Mesendoderm (in vitro differentiated cells): ENCODE measurements around the gene FBXW12.

Experiments
- DNase-seq: peaks from one replicate; pipeline ENCODE4 v3.0.0; 2013
- H2AK5ac ChIP-seq: 2 replicates; pipeline ENCODE4 v1.6.1; 2013; ENCODE audit warnings: low read length, inconsistent platforms
- H2BK120ac ChIP-seq: 2 replicates; pipeline ENCODE4 v1.6.1; 2013; ENCODE audit warnings: low read depth, mild to moderate bottlenecking, low read length, moderate library complexity, mixed read lengths
- H2BK15ac ChIP-seq: replicated peaks from 2 replicates; pipeline ENCODE4 v1.6.1; 2013; ENCODE audit warnings: low read depth, mild to moderate bottlenecking, moderate library complexity
- H2BK5ac ChIP-seq: 2 replicates; pipeline ENCODE4 v1.6.1; 2013; ENCODE audit warnings: low read length, inconsistent platforms
- H3K18ac ChIP-seq: 2 replicates; pipeline ENCODE4 v1.6.1; 2013; ENCODE audit warnings: mild to moderate bottlenecking, low read length, mixed read lengths
- H3K23ac ChIP-seq: one replicate; pipeline ENCODE4 v1.6.1; 2013; ENCODE audit warnings: low read length
- H3K27ac ChIP-seq: 2 replicates; pipeline ENCODE4 v1.5.1; 2013; ENCODE audit warnings: low read depth, mild to moderate bottlenecking, inconsistent platforms, low read length, moderate library complexity
- H3K27me3 ChIP-seq: 2 replicates; pipeline ENCODE4 v1.6.1; 2013; ENCODE audit warnings: low read length, control low read depth, mild to moderate bottlenecking, inconsistent platforms; ENCODE audit not compliant: insufficient read depth, poor library complexity
- H3K36me3 ChIP-seq: 2 replicates; pipeline ENCODE4 v1.6.1; 2013; ENCODE audit warnings: low read length, inconsistent platforms; ENCODE audit not compliant: control insufficient read depth, insufficient read depth
- H3K4ac ChIP-seq: one replicate; pipeline ENCODE4 v1.6.1; 2013; ENCODE audit warnings: low read depth, mild to moderate bottlenecking, low read length, moderate library complexity
- H3K4me1 ChIP-seq: 2 replicates; pipeline ENCODE4 v1.6.1; 2013; ENCODE audit warnings: low read depth, low read length, inconsistent platforms; ENCODE audit not compliant: control insufficient read depth
- H3K4me2 ChIP-seq: 2 replicates; pipeline ENCODE4 v1.6.1; 2013; ENCODE audit warnings: low read length
- H3K4me3 ChIP-seq: 2 replicates; pipeline ENCODE4 v1.5.1; 2013; ENCODE audit warnings: mild to moderate bottlenecking, low read length
- H3K56ac ChIP-seq: one replicate; pipeline ENCODE4 v1.6.1; 2013; ENCODE audit warnings: low read length
- H3K79me1 ChIP-seq: 2 replicates; pipeline ENCODE4 v1.6.1; 2013; ENCODE audit warnings: low read length, inconsistent platforms
- H3K79me2 ChIP-seq: 2 replicates; pipeline ENCODE4 v1.6.1; 2013; ENCODE audit warnings: mild to moderate bottlenecking, low read length; ENCODE audit not compliant: control insufficient read depth, insufficient read depth
- H3K9ac ChIP-seq: 2 replicates; pipeline ENCODE4 v1.6.1; 2013; ENCODE audit warnings: low read length, inconsistent platforms
- H4K5ac ChIP-seq: one replicate; pipeline ENCODE4 v1.6.1; 2013; ENCODE audit warnings: low read length
- H4K8ac ChIP-seq: one replicate; pipeline ENCODE4 v1.6.1; 2013; ENCODE audit warnings: low read depth, mild to moderate bottlenecking, control low read depth, low read length, moderate library complexity
- WGBS: extraction: QIAGEN DNeasy Blood & Tissue Kit; methylation state at CpG from one replicate; pipeline ENCODE4 v1.1.7; 2013; ENCODE audit warnings: low lambda C conversion rate, missing lambda C conversion rate; ENCODE audit not compliant: insufficient coverage; ENCODE audit errors: extremely low coverage; 5-methylcytosine and 5-hydroxymethylcytosine counted together

The FBXW12 gene

GRCh38 chr3:48369693-48370332 lies 2.2 kb upstream of the FBXW12 start:
- Histone ChIP-seq H3K23ac (no peak overlapping the region), H2AK5ac (no peak overlapping the region), H2BK120ac (no peak overlapping the region), H4K5ac (no peak overlapping the region), H3K27ac (no peak overlapping the region), H3K4me2 (no peak overlapping the region), H3K36me3 (no peaks in the 10 kb centered on the region), H3K56ac (no peak overlapping the region), H2BK5ac (no peak overlapping the region), H3K4me1 (no peaks in the 10 kb centered on the region), H3K9ac (no peak overlapping the region), H3K4me3 (no peak overlapping the region), H3K27me3 (no peaks in the 10 kb centered on the region), H3K18ac (no peak overlapping the region), H3K4ac (no peak overlapping the region), H2BK15ac (no peak overlapping the region), H3K79me1 (no peaks in the 10 kb centered on the region), H4K8ac (no peak overlapping the region), H3K79me2 (no peaks in the 10 kb centered on the region)
- no peak for DNase-seq
- WGBS = no CpG with 5 or more reads among the region's 7 CpGs

- no peak overlapping the region for H3K4me3 ChIP-seq
- H3K27me3 ChIP-seq = no peaks in the 10 kb centered on the region
- no peak for DNase-seq
- no peaks in the 10 kb centered on the region for H3K36me3 ChIP-seq
- no peak overlapping the region for H3K4ac ChIP-seq
- no peak overlapping the region for H3K56ac ChIP-seq
- no CpG with 5 or more reads among the region's 7 CpGs for WGBS
- H3K4me2 ChIP-seq = no peak overlapping the region
- no peaks in the 10 kb centered on the region for H3K79me2 ChIP-seq
- no peak overlapping the region for H4K8ac ChIP-seq
- no peak overlapping the region for H2BK120ac ChIP-seq
- no peak overlapping the region for H3K23ac ChIP-seq
- no peak overlapping the region for H2BK5ac ChIP-seq
- no peaks in the 10 kb centered on the region for H3K4me1 ChIP-seq
- H3K27ac ChIP-seq = no peak overlapping the region
- no peak overlapping the region for H2AK5ac ChIP-seq
- no peaks in the 10 kb centered on the region for H3K79me1 ChIP-seq
- H3K9ac ChIP-seq = no peak overlapping the region
- H3K18ac ChIP-seq = no peak overlapping the region
- no peak overlapping the region for H2BK15ac ChIP-seq
- H4K5ac ChIP-seq = no peak overlapping the region
These were observed 1.7 kb upstream of the FBXW12 start for GRCh38 chr3:48370333-48370713.

GRCh38 chr3:48372377-48372770 lies 355 bp downstream of the FBXW12 start:
- no peaks in the 10 kb centered on the region for H3K27me3 ChIP-seq
- no peak overlapping the region for H3K4me3 ChIP-seq
- no peak overlapping the region for H3K4ac ChIP-seq
- no peak overlapping the region for H3K9ac ChIP-seq
- no peak overlapping the region for H2BK120ac ChIP-seq
- no peak overlapping the region for H3K56ac ChIP-seq
- no peaks in the 10 kb centered on the region for H3K79me1 ChIP-seq
- no peak overlapping the region for H4K5ac ChIP-seq
- H3K4me1 ChIP-seq = no peaks in the 10 kb centered on the region
- no peak overlapping the region for H2AK5ac ChIP-seq
- H3K23ac ChIP-seq = no peak overlapping the region
- WGBS = no CpG with 5 or more reads among the region's 7 CpGs
- H3K36me3 ChIP-seq = no peaks in the 10 kb centered on the region
- H4K8ac ChIP-seq = no peak overlapping the region
- H2BK15ac ChIP-seq = no peak overlapping the region
- no peak overlapping the region for H2BK5ac ChIP-seq
- no peak overlapping the region for H3K4me2 ChIP-seq
- H3K79me2 ChIP-seq = no peaks in the 10 kb centered on the region
- H3K18ac ChIP-seq = no peak overlapping the region
- no peak overlapping the region for H3K27ac ChIP-seq
- DNase-seq = no peak

GRCh38 chr3:48372862-48373435 lies 930 bp downstream of the FBXW12 start:
- no peak overlapping the region for H3K4me2 ChIP-seq
- no peak overlapping the region for H4K8ac ChIP-seq
- DNase-seq = peak; percentile 81
- no peak overlapping the region for H2BK120ac ChIP-seq
- H3K56ac ChIP-seq = no peak overlapping the region
- H3K4ac ChIP-seq = no peak overlapping the region
- no peak overlapping the region for H3K18ac ChIP-seq
- no peak overlapping the region for H3K9ac ChIP-seq
- H4K5ac ChIP-seq = no peak overlapping the region
- H3K4me3 ChIP-seq = no peak overlapping the region
- H3K4me1 ChIP-seq = no peaks in the 10 kb centered on the region
- H3K36me3 ChIP-seq = no peaks in the 10 kb centered on the region
- no peak overlapping the region for H3K27ac ChIP-seq
- no peak overlapping the region for H3K23ac ChIP-seq
- H3K79me2 ChIP-seq = no peaks in the 10 kb centered on the region
- no peaks in the 10 kb centered on the region for H3K27me3 ChIP-seq
- no peak overlapping the region for H2AK5ac ChIP-seq
- no peak overlapping the region for H2BK5ac ChIP-seq
- H2BK15ac ChIP-seq = no peak overlapping the region
- no peaks in the 10 kb centered on the region for H3K79me1 ChIP-seq
- no CpG with 5 or more reads among the region's 5 CpGs for WGBS

GRCh38 chr3:48387634-48388033 lies 15.6 kb downstream of the FBXW12 start:
- H2BK15ac ChIP-seq = no peak overlapping the region
- no peak overlapping the region for H2BK5ac ChIP-seq
- H3K36me3 ChIP-seq = no peaks in the 10 kb centered on the region
- H3K4me2 ChIP-seq = no peak overlapping the region
- H4K5ac ChIP-seq = no peak overlapping the region
- H3K18ac ChIP-seq = no peak overlapping the region
- H2AK5ac ChIP-seq = no peak overlapping the region
- H3K56ac ChIP-seq = no peak overlapping the region
- no peak overlapping the region for H3K9ac ChIP-seq
- H3K4me1 ChIP-seq = no peaks in the 10 kb centered on the region
- H3K23ac ChIP-seq = no peak overlapping the region
- H3K4me3 ChIP-seq = no peak overlapping the region
- DNase-seq = no peak
- H4K8ac ChIP-seq = no peak overlapping the region
- no peak overlapping the region for H3K4ac ChIP-seq
- H3K79me1 ChIP-seq = no peaks in the 10 kb centered on the region
- no peak overlapping the region for H3K27ac ChIP-seq
- no peaks in the 10 kb centered on the region for H3K79me2 ChIP-seq
- H2BK120ac ChIP-seq = no peak overlapping the region
- no peaks in the 10 kb centered on the region for H3K27me3 ChIP-seq

- WGBS = no CpG with 5 or more reads among the region's 2 CpGs
- Histone ChIP-seq H2AK5ac (no peak overlapping the region), H2BK5ac (no peak overlapping the region), H3K9ac (no peak overlapping the region), H3K27me3 (no peaks in the 10 kb centered on the region), H4K8ac (no peak overlapping the region), H4K5ac (no peak overlapping the region), H3K79me2 (no peaks in the 10 kb centered on the region), H3K4ac (no peak overlapping the region), H2BK120ac (no peak overlapping the region), H3K23ac (no peak overlapping the region), H3K18ac (no peak overlapping the region), H3K56ac (no peak overlapping the region), H3K4me1 (no peaks in the 10 kb centered on the region), H3K79me1 (no peaks in the 10 kb centered on the region), H3K36me3 (no peaks in the 10 kb centered on the region), H3K27ac (no peak overlapping the region), H3K4me3 (no peak overlapping the region), H3K4me2 (no peak overlapping the region), H2BK15ac (no peak overlapping the region)
- DNase-seq = no peak
These were observed 16.9 kb downstream of the FBXW12 start for GRCh38 chr3:48388966-48389365.
